ENCODE data around the gene MYH10.

- no peak for TF ChIP-seq CTCF (IDR thresholded peaks at IDR 0.05; ENCODE audit: low read depth, low read length, missing input control)
- TF ChIP-seq REST (IDR thresholded peaks at IDR 0.05) = no peak
- no peak for TF ChIP-seq ZBTB33 (IDR thresholded peaks at IDR 0.05)
- no peak for TF ChIP-seq MAX (IDR thresholded peaks at IDR 0.05)
- TF ChIP-seq YY1 (IDR thresholded peaks at IDR 0.05) = no peak
- peak; percentile 15 for TF ChIP-seq SP1 (IDR thresholded peaks at IDR 0.05)
Measured at GRCh38 chr17:8611137-8611536, 19.4 kb downstream of the MYH10 start.

Data from liver (tissue), 3 donors.